GM12891 (cell line): ENCODE data around the gene PCYOX1L.

Source experiments
- POU2F2 ChIP-seq: IDR thresholded peaks from 2 replicates; pipeline ENCODE4 v1.6.1; 2011; ENCODE audit warnings: low read depth, mild to moderate bottlenecking, control low read depth, low read length, moderate library complexity
- SPI1 ChIP-seq: IDR thresholded peaks from 2 replicates; pipeline ENCODE4 v1.6.1; 2011; ENCODE audit warnings: low read depth, low read length, control low read depth

GRCh38 chr5:149406203-149406978, 48.5 kb downstream of the PCYOX1L start:
- TF ChIP-seq POU2F2 (no peak), SPI1 (no peak)
